Thyroid gland (tissue), 4 donors: Measurements from ENCODE around the gene SLC43A3. TPM values are rescaled to one million over a fixed set of nuclear protein-coding genes. Genes with fewer than 3 reads are reported as not detected.

Experiments used
- DNase-seq, 2 donors: peaks; one replicate each; pipeline ENCODE4 v3.0.0-alpha.2; 2019
- H3K27ac ChIP-seq, 3 donors: fragments of 200-600 bp; sonication (generic); 1 replicate in 2 of 3; 2 replicates in 1 of 3; pipeline ENCODE4 v1.5.1; 2016 to 2019; ENCODE audit warnings: mild to moderate bottlenecking in 1 of 3, moderate library complexity in 1 of 3
- H3K27me3 ChIP-seq: fragments of 200-600 bp; sonication (generic); one replicate; pipeline ENCODE4 v1.5.1; 2019
- H3K36me3 ChIP-seq, 2 donors: fragments of 200-600 bp; sonication (generic); one replicate each; pipeline ENCODE4 v1.5.1; 2016 to 2019
- H3K4me1 ChIP-seq, 2 donors: fragments of 200-600 bp; sonication (generic); one replicate each; pipeline ENCODE4 v1.5.1; 2017 to 2019
- H3K4me3 ChIP-seq, 3 donors: fragments of 200-600 bp; sonication (generic); replicated peaks in 1 of 3; 1 replicate in 2 of 3; 2 replicates in 1 of 3; pipeline ENCODE4 v1.5.1; 2016; ENCODE audit warnings: mild to moderate bottlenecking in 1 of 3
- H3K9me3 ChIP-seq: fragments of 200-600 bp; sonication (generic); one replicate; pipeline ENCODE4 v1.5.1; 2017
- CTCF ChIP-seq, 6 experiments: fragments of 200-600 bp in 3 of 6; fragments of 450-650 bp in 3 of 6; sonication (generic) in 3 of 6; IDR thresholded peaks; one replicate each; pipeline ENCODE4 v1.5.1; 2016 to 2019; ENCODE audit warnings: antibody characterized with exemption in 6 of 6, mild to moderate bottlenecking in 2 of 6, inconsistent platforms in 1 of 6, moderate library complexity in 1 of 6
- POLR2A ChIP-seq, 2 donors: fragments of 450-650 bp; IDR thresholded peaks; one replicate each; pipeline ENCODE4 v1.6.1; 2017; ENCODE audit warnings: antibody characterized with exemption in 2 of 2, mild to moderate bottlenecking in 2 of 2, moderate library complexity in 1 of 2
- WGBS, 2 donors: methylation state at CpG; one replicate each; pipeline ENCODE4 v1.1.5; 2017; 5-methylcytosine and 5-hydroxymethylcytosine counted together
- intact Hi-C: fragments of 100-400 bp; cut with DNase I; formaldehyde crosslinking; loops from one replicate; pipeline ENCODE4 v1.15.1; 2023
- total RNA-seq, 4 donors: library from RNA; depleted of rRNA; stranded (reverse); fragments of >200 nt; gene quantifications; one replicate each; pipeline ENCODE4 v1.2.3, GENCODE V29; 2016

The SLC43A3 gene
- total RNA-seq, 4 donors from 2014 or later = 124 to 321 (median 218) TPM

DNA sequence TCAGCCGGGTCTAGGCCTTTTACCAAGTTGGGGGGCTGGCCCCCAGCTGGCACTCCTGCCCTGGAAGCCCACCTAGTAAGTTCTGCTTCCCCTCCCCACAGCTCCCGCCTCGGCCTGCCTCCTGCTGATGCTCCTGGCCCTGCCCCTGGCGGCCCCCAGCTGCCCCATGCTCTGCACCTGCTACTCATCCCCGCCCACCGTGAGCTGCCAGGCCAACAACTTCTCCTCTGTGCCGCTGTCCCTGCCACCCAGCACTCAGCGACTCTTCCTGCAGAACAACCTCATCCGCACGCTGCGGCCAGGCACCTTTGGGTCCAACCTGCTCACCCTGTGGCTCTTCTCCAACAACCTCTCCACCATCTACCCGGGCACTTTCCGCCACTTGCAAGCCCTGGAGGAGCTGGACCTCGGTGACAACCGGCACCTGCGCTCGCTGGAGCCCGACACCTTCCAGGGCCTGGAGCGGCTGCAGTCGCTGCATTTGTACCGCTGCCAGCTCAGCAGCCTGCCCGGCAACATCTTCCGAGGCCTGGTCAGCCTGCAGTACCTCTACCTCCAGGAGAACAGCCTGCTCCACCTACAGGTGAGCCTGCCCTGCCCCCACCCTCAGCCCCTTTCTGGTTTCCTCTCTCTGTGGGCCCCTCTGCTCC is 40.7 kb upstream of the SLC43A3 start:
- no peak for TF ChIP-seq POLR2A (IDR thresholded peaks at IDR 0.05)
- TF ChIP-seq CTCF (IDR thresholded peaks at IDR 0.05) = no peak

DNA sequence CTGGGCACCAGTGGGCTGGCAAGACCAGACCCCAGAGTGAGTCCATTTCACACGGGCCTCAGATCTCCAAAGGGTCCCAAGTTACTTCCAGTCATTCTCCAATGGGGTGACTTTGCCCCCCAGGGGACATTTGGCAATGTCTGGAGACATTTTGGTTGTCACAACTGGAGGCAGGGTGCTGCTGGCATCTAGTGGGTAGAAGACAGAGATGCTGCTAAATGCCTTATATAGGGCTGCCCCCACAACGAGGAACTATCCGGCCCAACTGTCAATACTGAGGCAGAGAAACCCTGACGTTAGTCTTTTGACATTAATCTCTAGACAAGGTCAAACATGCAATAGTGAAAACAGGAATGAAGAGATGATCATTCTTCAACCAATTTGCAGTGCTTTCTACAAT is 39.8 kb upstream of the SLC43A3 start:
- WGBS, 2 donors = 90 to 92% methylated on average over 4 of the region's 4 CpGs
- H3K27ac ChIP-seq = no peak overlapping the region

More for the DNA sequence above, 40.7 kb upstream of the SLC43A3 start:
- Histone ChIP-seq H3K4me1 (peaks cover 0 to 5% of the 10 kb centered on the region in 2 donors), H3K9me3 (no peaks in the 10 kb centered on the region), H3K36me3 (peaks cover 5 to 8% of the 10 kb centered on the region in 2 donors), H3K27ac (no peak overlapping the region), H3K27me3 (no peaks in the 10 kb centered on the region), H3K4me3 (no peak overlapping the region)
- intact Hi-C loops = no loop called here
- peak; percentile 53 for DNase-seq
- 75 to 82% methylated on average over 17 to 23 of the region's 23 CpGs for WGBS, 2 donors

GRCh38 chr11:57464539-57465181 is 37.7 kb upstream of the SLC43A3 start:
- no peaks in the 10 kb centered on the region for H3K27me3 ChIP-seq

More for the DNA sequence above, 39.8 kb upstream of the SLC43A3 start:
- Histone ChIP-seq H3K36me3 (peaks cover 5 to 8% of the 10 kb centered on the region in 2 donors), H3K9me3 (no peaks in the 10 kb centered on the region), H3K4me3 (no peak overlapping the region), H3K4me1 (peaks cover 0 to 14% of the 10 kb centered on the region in 2 donors), H3K27me3 (no peaks in the 10 kb centered on the region)
- no peak for TF ChIP-seq POLR2A (IDR thresholded peaks at IDR 0.05)
- no peak for TF ChIP-seq CTCF (IDR thresholded peaks at IDR 0.05)
- no peak for DNase-seq
- intact Hi-C loops = no loop called here

GRCh38 chr11:57463671-57464538 is 37.0 kb upstream of the SLC43A3 start:
- no peaks in the 10 kb centered on the region for H3K27me3 ChIP-seq
- H3K36me3 ChIP-seq = no peaks in the 10 kb centered on the region
- peaks cover 18 to 36% of the 10 kb centered on the region in 2 donors for H3K4me1 ChIP-seq
- TF ChIP-seq POLR2A (IDR thresholded peaks at IDR 0.05) (no peak), CTCF (IDR thresholded peaks at IDR 0.05) (no peak)
- intact Hi-C loops = no loop called here
- H3K27ac ChIP-seq = no peak overlapping the region
- DNase-seq = no peak
- WGBS, 2 donors = 78 to 79% methylated on average over 14 of the region's 14 CpGs
- H3K9me3 ChIP-seq = no peaks in the 10 kb centered on the region
- no peak overlapping the region for H3K4me3 ChIP-seq

More at GRCh38 chr11:57464539-57465181, 37.7 kb upstream of the SLC43A3 start:
- Histone ChIP-seq H3K9me3 (no peaks in the 10 kb centered on the region), H3K4me3 (no peak overlapping the region), H3K36me3 (peaks cover 0 to 5% of the 10 kb centered on the region in 2 donors), H3K4me1 (peaks cover 12 to 29% of the 10 kb centered on the region in 2 donors), H3K27ac (no peak overlapping the region)
- no peak for DNase-seq
- intact Hi-C loops = no loop called here
- 76 to 81% methylated on average over 30 of the region's 30 CpGs for WGBS, 2 donors
- TF ChIP-seq CTCF (IDR thresholded peaks at IDR 0.05) (no peak), POLR2A (IDR thresholded peaks at IDR 0.05) (no peak)
